Fibroblast of skin of right biceps (primary cell): Measurements from ENCODE around the gene LCNL1.
A peak's percentile ranks its signal among the peaks of the same experiment; 100 is the strongest.

Experiments
- DNase-seq: peaks from one replicate; pipeline ENCODE4 v3.0.0-alpha.2; 2013

Gene LCNL1

DNA sequence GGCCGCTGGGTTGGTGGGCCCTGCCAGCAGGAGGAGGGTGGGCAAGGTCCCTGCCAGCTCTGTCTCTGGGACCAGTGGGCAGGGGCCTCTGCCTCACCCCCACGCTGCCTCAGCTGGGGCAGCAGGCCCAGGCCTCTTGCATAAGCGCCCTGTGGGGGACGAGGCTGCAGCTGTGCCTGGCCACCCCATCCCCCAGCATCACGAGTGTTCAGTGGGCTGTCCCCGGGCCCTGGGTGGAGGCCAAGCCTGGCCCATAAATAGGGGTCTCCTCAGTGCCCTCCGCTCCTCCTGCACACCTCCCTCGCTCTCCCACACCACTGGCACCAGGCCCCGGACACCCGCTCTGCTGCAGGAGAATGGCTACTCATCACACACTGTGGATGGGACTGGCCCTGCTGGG is 5.6 kb upstream of the LCNL1 start, which contains the start of gene PTGDS:
PTGDS (plus strand) TSS at position 282 of the 400 bp plus-strand sequence; CDS start at position 357, 75 bp downstream.
- no peak for DNase-seq

DNA sequence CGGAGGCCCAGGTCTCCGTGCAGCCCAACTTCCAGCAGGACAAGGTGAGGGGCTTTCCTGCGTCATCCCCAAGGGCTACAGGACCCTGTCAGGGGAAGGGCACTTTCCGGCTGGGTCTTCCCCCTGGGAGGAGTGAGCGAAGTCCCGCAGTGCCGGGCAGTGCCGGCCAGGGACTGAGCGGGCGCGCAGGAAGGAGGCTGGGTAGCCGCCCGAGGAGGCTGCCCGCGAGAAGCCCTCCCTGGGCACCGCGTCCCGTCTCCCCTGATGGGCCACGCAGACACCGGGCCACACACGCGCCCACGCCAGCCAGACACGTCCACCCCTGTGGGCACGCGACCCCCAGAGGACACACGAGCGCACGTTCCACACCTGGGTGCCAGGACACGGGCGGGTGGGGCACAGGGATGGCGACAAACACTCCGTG is 5.1 kb upstream of the LCNL1 start:
- no peak for DNase-seq

DNA sequence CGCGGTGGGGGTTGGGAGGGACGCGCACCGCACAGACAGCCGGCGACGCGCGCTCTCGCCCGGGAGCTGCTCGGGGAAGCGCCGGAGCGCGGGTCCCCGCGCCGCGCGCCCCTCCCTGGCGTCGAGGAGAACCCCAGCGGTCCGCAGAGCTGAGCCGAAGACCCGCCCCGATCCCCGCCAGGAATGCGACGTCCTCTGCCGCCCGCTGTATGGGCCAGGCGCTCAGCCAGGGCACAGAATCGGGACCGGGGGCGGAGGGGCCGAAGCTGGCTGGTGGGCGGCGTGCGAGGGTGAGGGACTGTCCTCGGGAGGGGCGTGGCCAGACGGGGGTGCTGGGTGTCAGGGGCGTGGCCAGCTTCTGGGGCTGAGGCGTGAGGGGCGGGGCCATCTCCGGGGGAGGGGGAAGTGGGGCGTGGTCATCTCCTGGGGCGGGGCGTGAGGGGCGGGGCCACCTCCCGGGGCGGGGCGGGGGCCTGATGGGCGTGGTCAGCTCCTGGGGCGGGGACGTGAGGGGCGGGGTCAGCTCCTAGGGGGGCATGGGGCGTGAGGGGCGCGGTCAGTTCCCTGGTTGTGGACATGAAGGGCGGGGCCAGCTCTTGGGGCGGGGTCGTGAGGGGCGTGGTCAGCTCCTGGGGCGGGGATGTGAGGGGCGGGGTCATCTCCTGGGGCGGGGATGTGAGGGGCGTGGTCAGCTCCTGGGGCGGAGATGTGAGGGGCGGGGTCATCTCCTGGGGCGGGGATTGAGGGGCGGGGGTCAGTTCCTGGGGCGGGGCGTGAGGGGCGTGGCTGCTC is 4.5 kb upstream of the LCNL1 start:
- peak; percentile 46 for DNase-seq

DNA sequence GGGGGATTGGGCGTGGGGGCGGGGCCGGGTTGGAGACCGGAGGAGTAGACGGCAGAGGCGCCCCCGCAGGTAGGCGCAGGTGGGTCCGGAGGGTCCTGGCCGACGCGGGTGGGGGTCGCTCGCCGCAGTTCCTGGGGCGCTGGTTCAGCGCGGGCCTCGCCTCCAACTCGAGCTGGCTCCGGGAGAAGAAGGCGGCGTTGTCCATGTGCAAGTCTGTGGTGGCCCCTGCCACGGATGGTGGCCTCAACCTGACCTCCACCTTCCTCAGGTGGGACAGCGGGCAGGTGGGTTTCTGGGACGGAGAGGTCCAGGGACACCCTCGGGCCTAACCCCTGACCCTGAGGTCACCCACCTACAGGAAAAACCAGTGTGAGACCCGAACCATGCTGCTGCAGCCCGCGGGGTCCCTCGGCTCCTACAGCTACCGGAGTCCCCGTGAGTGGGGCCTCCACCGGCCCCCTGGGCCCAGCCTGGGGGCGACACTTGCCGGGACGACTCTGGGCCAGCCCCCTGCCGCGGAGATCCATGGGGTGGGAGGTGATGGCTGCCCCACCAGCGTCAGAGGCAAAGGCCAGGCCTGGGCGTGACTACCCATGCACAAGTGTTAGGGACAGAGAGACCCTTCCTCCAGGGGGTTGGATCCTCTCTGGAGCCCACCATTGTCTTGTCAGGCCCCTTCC is 3.8 kb upstream of the LCNL1 start:
- no peak for DNase-seq

DNA sequence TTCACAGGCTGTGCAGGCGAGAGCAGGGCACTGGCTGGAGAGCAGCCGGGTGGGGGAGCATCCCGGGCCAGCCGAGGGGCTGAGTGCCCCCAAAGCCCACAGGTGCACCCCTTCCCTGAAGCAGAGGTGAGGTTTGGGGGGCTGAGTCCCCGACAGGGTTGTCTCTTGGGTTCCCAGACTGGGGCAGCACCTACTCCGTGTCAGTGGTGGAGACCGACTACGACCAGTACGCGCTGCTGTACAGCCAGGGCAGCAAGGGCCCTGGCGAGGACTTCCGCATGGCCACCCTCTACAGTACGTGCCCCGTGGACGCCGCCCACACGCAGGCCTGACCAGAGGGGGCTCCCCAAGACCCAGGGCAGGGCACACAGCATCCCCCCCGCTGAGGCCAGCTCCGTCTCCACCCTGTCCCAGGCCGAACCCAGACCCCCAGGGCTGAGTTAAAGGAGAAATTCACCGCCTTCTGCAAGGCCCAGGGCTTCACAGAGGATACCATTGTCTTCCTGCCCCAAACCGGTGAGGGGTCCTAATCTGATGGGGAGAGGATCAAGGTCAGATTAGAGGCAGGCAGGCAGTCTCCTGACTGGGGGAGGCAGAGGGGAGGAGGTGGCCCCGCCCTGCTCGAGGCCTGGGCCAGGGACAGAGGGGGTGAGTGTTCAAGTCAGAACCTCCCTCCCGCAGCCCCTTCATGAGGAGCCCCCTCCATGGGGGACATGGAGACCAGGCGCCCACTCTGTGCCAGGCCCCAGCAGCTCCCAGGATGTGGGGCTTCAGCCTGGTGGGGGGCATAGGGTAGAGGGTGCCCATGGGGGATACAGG is 2.8 kb upstream of the LCNL1 start:
- DNase-seq = no peak

DNA sequence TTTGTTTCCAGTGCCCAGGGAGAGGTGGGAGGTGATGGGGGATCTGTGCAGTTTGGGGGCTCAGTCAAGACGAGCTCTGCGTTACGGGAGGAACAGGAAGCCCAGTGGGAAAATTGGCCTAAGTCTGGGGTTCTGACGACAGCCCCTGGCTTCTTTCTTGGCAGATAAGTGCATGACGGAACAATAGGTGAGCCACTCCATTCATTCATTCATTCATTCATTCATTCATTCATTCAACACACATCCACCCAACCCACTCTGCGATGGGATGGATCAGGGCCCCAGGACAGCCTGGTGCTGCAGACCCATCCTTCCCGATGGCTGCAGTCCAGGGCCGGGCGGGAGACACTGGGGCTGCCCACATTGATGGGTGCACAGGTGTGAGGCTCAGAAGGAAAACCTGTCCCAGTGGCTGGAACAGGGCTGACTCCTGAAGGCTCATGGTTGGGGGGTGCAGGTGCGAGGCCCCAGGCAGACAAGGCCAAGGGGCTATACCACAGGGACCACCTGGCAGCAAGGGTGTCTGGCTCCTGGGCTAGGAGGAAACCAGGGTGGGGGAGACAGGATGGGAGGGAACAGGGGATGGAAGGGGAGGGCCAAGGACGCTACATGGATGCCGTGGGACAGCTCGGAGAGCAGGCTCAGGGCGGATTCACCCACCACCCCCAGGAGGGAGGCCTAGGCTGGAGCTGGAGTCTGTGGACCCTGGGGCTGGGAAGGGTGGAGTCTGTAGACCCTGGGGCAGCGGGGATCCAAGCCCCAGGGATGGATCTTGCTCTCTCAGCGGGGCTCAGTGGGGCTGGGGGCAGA is 1.9 kb upstream of the LCNL1 start:
- no peak for DNase-seq

DNA sequence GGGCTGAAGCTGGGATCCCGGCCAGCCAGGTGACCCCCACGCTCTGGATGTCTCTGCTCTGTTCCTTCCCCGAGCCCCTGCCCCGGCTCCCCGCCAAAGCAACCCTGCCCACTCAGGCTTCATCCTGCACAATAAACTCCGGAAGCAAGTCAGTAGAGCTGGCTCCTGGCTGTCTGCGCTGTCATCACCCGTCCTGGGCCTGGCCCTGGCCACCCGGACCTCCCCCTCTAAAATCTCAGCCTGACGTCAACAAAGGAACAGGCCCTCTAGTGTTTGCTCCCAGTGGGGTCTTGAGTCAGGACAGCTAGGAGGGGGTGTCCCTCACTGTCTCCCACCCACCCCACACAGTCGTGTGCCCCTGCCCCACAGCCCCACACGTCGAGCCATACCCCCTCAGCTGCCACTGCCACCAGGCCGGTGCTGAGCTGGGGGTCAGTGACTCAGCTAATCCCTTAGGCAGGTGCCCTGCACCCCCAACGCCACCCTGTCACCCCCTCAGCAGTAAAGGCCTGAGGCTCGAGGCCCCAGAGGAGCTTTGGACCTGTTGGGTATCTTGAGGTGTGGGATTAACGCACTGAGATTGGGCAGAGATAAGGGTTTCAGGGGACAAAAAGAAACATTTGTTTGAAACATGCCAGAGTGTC is 1.1 kb upstream of the LCNL1 start:
- DNase-seq = peak; percentile 14

DNA sequence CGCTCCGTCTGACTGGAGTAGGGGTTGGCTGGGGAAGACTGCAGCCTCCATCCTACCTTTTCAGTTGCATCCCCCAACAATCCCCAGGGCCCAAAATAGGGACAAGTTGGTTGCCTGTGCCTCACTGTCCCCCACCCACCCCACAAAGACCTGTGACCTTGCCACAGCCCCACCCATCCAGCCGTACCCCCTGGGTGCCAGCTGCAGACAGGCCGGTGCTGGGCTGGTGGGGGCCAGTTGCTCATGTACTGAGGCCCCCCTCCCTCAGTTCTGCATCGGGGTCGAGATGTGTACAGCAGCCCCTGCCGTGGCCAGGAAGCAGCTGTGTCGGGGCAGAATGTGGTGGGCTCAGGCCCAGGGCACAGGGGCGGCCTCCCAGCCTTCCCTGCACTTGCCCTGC is 374 bp downstream of the LCNL1 start:
- DNase-seq = no peak

DNA sequence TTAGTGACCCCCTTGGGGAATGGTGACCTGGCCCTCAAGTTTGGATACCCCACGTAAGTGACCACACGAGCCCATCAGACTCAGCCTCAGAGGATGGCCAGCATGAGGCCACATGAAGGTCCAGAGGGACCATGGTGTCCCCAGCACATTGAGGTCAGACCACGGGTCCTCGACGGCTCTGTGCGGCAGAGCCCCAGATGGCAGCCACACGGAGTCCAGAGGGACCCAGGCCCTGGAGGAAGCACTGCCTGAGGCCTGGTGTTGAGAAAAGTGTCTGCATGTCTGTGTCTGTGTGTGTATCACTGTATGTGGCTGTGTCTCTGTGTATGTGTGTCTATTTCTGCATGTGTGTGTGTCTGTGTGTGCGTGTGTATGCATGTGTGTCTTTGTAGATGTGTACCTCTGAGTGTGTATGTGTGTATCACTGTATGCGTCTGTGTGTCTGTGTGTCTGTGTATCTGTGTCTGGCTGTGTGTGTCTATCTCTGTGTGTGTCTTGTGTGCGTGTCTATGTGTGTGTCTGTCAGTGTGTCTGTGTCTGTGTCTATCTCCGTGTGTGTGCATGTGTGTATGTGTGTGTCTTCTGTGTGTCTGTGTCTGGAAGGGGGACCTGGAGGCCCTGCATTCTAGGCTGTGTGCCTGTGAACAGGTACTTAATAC is 992 bp downstream of the LCNL1 start:
- DNase-seq = no peak

DNA sequence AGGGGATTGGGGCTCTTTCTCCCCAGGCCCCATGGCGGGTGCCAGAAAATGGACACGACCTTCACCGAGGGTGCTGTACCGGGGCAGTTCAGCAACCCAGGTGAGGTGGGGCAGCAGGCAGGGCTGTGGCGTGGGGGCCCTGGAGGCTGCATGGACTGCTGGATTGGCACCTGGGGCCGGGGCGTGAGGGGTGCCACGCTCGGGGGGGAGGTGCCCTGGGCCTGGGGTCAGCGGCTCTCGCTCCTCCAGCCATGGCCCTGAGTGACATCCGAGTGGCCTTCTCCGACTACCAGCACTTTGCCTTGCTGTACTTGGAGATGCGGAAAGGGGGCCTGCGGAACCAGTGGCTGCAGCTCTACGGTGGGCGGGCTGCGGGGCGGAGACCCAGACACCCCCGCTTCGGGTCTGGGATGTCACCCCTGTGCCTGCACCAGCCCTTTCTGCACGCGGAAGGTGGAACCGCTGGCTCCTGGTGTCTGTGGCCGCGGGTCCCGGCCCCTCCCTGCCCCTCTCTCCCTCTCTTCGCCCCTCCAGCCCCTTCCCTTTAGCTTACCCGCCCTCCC is 1.8 kb downstream of the LCNL1 start:
- no peak for DNase-seq

DNA sequence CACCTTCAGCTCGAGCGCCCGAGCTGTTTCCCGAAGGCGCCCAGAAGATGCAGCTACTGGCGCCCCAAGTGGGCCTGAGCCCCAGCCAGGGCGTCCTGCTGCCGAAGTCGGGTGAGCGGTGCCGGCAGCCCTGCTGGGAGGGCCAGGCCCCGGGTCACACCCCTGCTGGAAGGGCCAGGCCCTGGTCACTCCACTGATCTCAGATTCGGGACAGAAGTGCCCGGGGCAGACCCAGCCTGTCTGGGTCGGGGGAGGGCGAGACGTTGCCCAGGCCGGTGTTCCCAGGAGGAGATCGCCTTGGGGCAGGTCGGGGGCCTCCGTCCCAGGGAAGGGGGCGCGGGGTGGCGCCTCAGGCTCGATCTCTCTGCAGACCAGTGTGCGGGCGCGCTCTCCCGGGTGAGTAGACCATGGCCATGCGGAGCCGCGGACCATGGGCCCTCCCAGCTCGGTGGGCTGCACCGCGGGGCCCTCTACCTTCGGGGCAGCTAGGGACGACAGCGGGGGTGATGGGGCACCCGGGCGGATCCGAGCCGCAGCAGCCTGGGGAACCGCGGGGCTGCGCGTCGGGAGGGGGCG is 2.3 kb downstream of the LCNL1 start:
- DNase-seq = no peak

DNA sequence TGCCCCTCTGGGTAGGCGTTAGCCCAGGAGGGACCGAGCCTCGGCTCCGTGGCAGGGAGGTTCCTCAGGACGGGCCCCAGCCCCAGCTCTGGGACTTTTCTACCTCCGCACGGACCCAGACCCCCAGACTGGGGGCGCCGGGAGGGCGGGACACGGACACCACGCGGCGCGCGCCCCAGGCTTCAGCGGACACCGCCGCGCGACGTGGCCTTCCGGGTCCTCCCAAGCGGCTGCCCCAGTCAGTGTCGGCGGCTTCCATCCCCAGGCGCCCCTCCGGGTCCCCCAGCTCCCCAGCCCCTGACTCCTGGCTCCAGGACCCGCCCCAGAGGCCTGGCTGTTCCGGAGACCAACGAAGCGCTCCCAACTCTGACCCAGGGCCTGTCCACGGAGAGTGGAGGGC is 3.1 kb downstream of the LCNL1 start:
- no peak for DNase-seq

DNA sequence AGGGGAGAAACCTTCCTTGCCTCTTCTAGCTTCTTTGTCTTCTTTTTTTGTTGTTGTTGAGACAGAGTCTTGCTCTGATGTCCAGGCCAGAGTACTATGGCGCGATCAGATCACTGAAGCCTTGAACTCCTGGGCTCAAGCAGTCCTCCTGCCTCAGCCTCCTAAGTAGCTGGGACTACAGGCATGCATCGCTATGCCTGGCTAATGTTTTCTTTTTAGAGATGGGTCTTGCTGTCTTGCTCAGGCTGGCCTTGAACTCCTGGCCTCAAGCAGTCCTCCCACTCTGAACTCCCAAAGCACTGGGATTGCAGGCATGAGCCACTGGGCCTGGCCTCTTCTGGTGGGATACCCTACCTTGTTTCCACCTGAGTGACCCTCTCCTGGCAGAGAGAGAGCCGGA is 6.1 kb downstream of the LCNL1 start:
- no peak for DNase-seq

DNA sequence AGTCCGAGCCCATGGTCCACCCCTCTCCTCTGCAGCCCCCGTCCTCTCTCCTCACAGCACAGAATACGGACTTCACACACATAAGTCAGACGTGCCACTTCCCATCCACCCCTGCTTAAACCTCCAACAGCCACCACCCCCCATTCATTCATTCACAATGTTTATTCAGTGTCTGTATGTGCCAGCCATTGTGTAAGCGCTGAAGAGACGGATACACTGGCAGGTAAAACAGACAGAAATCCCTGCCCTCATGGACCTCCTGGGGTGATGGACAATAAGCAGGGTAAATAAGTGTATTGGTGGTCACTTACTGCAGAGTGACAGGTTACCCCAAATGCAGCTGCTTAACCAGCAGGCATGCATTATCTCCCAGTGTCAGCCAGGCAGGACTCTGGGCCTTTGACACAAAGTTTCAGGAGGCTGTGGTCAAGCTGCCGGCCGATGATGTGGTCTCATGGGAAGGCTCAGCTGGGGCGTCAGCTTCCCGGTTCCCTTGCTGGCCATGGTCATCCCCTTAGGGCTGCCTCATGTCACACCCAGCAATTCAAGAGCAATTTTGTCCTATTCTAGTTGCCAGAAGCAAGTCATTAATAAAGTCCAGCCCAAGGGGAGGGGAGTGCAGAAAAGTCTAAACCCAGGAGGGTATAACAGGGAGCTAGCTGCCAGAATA is 7.6 kb downstream of the LCNL1 start:
- DNase-seq = no peak

DNA sequence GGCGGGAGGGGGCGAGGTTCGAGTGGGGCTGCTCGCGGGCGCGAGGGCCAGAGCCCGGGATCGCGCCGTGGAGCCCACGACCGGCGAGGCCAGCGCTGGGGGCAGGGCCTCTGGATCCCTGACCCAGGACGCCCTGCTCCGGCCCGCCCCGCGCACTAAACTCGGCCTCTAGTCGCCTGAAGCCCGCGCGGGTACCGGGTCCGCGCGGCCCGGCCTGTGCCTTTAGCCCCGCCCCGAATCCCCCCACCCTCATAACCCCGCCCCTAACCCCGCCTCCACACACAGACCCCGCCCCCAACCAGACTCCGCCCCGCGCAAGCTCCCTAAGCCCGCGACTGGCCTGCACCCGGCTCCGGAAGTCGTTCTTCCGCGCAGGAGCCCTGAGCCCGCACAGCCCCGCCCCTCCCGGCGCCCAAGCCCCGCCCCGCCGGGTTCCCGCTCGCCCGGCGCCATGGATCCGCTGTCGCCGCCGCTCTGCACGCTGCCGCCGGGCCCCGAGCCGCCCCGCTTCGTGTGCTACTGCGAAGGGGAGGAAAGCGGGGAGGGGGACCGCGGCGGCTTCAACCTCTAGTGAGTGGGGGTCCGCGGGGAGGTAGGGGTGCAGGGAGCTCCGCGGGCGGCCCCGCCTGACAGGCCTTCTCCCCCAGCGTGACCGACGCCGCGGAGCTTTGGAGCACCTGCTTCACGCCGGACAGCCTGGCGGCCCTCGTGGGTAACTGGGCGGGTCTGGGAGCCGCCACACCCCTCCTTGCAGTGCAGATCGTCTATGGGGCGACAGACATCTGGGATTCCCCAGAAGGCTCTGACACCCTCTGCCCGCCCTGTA is 9.4 kb downstream of the LCNL1 start, which contains the start of gene PAXX:
PAXX (plus strand) TSS at position 430 of the 826 bp plus-strand sequence; CDS start at position 452, 22 bp downstream.
- DNase-seq = peak; percentile 88

DNA sequence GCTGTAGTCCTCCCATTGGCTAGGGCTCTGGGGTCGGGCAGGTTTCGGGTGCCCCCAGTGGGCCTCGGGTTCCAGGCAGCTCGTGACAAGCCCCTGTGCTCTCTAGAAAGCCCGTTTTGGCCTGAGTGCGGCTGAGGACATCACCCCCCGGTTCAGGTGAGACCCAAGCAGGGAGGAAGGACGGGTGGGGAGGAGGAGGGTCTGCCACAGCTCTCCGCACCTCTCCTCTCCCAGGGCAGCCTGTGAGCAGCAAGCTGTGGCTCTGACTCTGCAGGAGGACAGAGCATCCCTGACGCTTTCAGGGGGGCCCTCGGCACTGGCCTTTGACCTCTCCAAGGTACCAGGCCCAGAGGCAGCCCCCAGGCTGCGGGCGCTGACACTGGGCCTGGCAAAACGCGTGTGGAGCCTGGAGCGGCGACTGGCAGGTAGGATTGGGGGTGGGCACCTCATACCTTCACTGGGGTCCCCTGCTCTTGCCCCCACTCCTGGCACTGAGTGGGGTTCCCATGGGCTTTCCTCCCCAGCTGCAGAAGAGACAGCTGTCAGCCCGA is 10.1 kb downstream of the LCNL1 start:
- no peak for DNase-seq

DNA sequence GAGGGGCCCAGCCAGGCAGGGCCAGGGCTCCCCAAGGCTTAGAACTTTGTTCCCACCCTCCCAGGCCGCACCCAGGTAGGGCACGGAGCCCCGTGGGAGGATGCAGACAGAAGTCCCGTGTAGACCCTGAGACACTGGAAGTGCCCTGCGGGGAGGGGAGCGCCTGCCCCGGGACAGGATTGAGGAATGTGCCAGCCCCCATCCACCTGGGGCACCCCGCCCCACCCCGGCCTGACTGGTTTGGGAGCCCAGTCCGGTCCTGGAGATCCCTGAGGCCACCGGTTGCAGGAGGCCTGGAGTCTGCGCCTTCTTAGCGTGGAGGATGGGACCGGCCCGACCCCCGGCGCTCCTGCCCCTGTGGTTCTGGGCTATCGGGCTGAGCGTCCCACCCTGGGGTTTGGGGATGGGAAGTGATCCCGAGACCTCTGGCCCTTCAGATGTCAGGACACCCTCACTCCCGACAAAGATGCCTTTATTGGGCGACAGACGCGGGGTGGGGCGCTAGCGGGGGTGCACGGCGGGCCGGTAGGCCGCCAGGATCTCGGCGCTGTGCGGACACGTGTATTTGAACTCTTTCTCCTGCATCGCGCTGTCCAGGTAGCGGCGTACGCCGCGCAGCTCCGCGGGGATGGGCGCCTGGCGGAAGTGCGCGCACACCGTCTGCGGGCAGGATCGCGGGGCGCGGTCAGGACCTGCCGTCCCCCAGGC is 11.5 kb downstream of the LCNL1 start:
- no peak for DNase-seq

DNA sequence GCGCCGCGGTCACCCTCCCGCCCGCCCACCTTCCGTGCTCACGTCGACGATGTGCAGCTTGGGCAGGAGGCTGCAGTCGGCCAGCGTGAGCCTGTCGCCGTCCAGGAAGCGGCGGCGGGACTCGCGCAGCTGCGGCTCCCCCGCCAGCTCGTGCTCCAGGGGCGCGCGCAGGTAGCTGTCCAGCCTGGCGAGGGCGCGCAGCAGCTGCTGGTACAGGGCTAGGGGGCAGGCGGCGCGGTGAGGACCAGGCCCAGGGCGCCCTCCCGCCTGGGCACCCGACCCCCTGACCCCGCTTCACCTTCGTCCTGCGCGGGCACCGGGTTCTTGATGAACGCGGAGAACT is 12.1 kb downstream of the LCNL1 start:
- no peak for DNase-seq
